Measurements from ENCODE around the gene HOXC4. TPM values are rescaled to one million over a fixed set of nuclear protein-coding genes. Genes with fewer than 3 reads are reported as not detected.
A peak's percentile ranks its signal among the peaks of the same experiment; 100 is the strongest.

HOXC4 gene
- total and polyA plus RNA-seq, 10 of the 15 experiments (the other 5 are each of a cell fraction or from before 2014, with no cell fraction given), result 1.0 to 11.4 (median 4.2) TPM

DNA sequence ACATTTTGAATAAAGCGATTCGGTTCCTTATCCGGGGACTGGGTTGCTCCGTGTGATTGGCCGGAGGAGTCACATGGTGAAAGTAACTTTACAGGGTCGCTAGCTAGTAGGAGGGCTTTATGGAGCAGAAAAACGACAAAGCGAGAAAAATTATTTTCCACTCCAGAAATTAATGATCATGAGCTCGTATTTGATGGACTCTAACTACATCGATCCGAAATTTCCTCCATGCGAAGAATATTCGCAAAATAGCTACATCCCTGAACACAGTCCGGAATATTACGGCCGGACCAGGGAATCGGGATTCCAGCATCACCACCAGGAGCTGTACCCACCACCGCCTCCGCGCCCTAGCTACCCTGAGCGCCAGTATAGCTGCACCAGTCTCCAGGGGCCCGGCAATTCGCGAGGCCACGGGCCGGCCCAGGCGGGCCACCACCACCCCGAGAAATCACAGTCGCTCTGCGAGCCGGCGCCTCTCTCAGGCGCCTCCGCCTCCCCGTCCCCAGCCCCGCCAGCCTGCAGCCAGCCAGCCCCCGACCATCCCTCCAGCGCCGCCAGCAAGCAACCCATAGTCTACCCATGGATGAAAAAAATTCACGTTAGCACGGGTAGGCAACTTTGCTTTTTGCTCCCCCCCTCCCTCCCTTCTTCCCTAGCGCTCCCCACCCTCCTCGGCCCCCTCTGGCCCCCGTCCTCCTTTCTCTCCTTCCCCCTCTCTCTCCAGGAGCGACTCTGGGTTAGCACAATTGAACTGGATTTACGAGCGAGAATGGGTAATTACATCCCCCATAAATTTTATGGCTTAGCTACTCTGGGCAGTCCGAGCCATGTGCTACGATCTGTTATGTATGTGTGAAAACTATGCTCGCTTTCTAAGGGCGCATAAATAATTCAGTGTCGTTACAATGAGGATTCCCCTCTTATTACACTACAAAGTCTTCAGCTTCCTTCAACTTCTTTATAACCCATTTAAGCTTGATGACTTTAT, at the start of gene HOXC4 (continued):
- TF ChIP-seq ZSCAN29 (IDR thresholded peaks at IDR 0.05) (no peak), RAD51 (IDR thresholded peaks at IDR 0.05) (peak; percentile 90), MTA2 (IDR thresholded peaks at IDR 0.05; ENCODE audit: low read depth) (no peak), PAX8 (IDR thresholded peaks at IDR 0.05) (peak; percentile 67; the same call in 1 of the 2 replicates), ZZZ3 (IDR thresholded peaks at IDR 0.05; ENCODE audit: control insufficient read depth, insufficient read length, low read depth) (no peak), BMI1 (IDR thresholded peaks at IDR 0.05; ENCODE audit: borderline replicate concordance) (no peak), RCOR1 (conservative IDR thresholded peaks at IDR 0.05; ENCODE audit: low read depth, low read length) (no peak), GATAD2B (conservative IDR thresholded peaks at IDR 0.05; ENCODE audit: low read depth) (no peak), SPI1 (IDR thresholded peaks at IDR 0.05; ENCODE audit: borderline replicate concordance, insufficient read depth, low read depth, low read length) (peak; percentile 63; the same call in 1 of the 2 replicates), EZH2 (IDR thresholded peaks at IDR 0.05; ENCODE audit: borderline replicate concordance, control insufficient read depth, low read depth, low read length) (no peak), CHD4 (IDR thresholded peaks at IDR 0.05) (no peak), EED (IDR thresholded peaks at IDR 0.05; ENCODE audit: low read depth) (no peak), ZNF622 (IDR thresholded peaks at IDR 0.05) (no peak), DPF2 (IDR thresholded peaks at IDR 0.05) (no peak), NBN (IDR thresholded peaks at IDR 0.05) (no peak; the same call in 1 of the 2 replicates), HDAC6 (IDR thresholded peaks at IDR 0.05; ENCODE audit: unreplicated experiment) (no peak), PKNOX1 (IDR thresholded peaks at IDR 0.05) (no peak), POU2F2 (IDR thresholded peaks at IDR 0.05; ENCODE audit: borderline replicate concordance, low read depth, low read length) (0 out of 3 replicates have a peak, but pooled peaks have one; percentile 22), STAT1 (conservative IDR thresholded peaks at IDR 0.05) (no peak), NFIC (IDR thresholded peaks at IDR 0.05; ENCODE audit: low read depth, low read length) (no peak), MEF2A (IDR thresholded peaks at IDR 0.05; ENCODE audit: insufficient read depth, low read depth, low read length) (no peak), USF1 (IDR thresholded peaks at IDR 0.05; ENCODE audit: borderline replicate concordance, extremely low read length, insufficient read depth, low read depth, low read length) (peak; percentile 78), TCF3 (IDR thresholded peaks at IDR 0.05; ENCODE audit: borderline replicate concordance, insufficient read depth, low read depth, low read length) (no peak), ASH2L (IDR thresholded peaks at IDR 0.05; ENCODE audit: borderline replicate concordance, low read depth) (no peak), BRCA1 (IDR thresholded peaks at IDR 0.05; ENCODE audit: low read depth, low read length) (no peak)
- TF ChIP-seq, protein P1, sequence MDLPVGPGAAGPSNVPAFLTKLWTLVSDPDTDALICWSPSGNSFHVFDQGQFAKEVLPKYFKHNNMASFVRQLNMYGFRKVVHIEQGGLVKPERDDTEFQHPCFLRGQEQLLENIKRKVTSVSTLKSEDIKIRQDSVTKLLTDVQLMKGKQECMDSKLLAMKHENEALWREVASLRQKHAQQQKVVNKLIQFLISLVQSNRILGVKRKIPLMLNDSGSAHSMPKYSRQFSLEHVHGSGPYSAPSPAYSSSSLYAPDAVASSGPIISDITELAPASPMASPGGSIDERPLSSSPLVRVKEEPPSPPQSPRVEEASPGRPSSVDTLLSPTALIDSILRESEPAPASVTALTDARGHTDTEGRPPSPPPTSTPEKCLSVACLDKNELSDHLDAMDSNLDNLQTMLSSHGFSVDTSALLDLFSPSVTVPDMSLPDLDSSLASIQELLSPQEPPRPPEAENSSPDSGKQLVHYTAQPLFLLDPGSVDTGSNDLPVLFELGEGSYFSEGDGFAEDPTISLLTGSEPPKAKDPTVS (IDR thresholded peaks at IDR 0.05; ENCODE audit: low read depth, low read length), result no peak
- TF ChIP-seq, protein P2, sequence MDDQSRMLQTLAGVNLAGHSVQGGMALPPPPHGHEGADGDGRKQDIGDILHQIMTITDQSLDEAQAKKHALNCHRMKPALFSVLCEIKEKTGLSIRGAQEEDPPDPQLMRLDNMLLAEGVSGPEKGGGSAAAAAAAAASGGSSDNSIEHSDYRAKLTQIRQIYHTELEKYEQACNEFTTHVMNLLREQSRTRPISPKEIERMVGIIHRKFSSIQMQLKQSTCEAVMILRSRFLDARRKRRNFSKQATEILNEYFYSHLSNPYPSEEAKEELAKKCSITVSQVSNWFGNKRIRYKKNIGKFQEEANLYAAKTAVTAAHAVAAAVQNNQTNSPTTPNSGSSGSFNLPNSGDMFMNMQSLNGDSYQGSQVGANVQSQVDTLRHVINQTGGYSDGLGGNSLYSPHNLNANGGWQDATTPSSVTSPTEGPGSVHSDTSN (IDR thresholded peaks at IDR 0.05; ENCODE audit: insufficient replicate concordance, low read depth, low read length), result no peak

Measured in GM12878 (cell line).